ENCODE results near the gene SNW1. TPM values are rescaled to one million over a fixed set of nuclear protein-coding genes. Genes with fewer than 3 reads are reported as not detected.

Gene SNW1
- total and polyA plus RNA-seq, 2 of the 4 experiments (the other 2 are of a cell fraction) = 28.2 to 30.6 TPM

DNA sequence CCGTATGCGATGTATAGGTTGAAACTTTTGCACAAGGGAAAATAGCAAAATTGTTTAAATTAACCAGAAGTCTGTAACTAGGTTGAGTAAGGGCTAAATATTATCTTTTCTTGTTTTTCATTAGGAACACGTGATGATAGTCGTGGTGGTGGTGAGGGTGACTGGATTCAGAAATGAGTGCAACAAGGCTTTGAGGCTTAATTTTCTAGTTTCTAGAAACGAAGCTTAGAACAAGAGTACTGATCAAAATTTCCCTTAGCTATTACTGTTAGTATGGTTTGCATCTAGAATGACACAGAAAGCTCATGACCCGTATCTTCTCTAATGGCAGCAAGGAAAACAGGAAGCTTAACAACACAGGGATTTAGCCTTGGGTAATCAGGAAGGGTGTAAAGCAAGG, 46.0 kb downstream of the SNW1 start:
- no peak overlapping the region for H2AFZ ChIP-seq (replicated peaks; ENCODE audit: low read length, poor library complexity)
- DNase-seq = no peak
- TF ChIP-seq FOS (IDR thresholded peaks at IDR 0.05; ENCODE audit: low read depth, low read length) (no peak), MAZ (IDR thresholded peaks at IDR 0.05; ENCODE audit: borderline replicate concordance, low read depth, low read length) (no peak), RCOR1 (IDR thresholded peaks at IDR 0.05; ENCODE audit: insufficient replicate concordance, low read length) (no peak), RFX5 (IDR thresholded peaks at IDR 0.05; ENCODE audit: low read depth, low read length) (no peak)
- TF ChIP-seq, protein P1, sequence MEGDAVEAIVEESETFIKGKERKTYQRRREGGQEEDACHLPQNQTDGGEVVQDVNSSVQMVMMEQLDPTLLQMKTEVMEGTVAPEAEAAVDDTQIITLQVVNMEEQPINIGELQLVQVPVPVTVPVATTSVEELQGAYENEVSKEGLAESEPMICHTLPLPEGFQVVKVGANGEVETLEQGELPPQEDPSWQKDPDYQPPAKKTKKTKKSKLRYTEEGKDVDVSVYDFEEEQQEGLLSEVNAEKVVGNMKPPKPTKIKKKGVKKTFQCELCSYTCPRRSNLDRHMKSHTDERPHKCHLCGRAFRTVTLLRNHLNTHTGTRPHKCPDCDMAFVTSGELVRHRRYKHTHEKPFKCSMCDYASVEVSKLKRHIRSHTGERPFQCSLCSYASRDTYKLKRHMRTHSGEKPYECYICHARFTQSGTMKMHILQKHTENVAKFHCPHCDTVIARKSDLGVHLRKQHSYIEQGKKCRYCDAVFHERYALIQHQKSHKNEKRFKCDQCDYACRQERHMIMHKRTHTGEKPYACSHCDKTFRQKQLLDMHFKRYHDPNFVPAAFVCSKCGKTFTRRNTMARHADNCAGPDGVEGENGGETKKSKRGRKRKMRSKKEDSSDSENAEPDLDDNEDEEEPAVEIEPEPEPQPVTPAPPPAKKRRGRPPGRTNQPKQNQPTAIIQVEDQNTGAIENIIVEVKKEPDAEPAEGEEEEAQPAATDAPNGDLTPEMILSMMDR (conservative IDR thresholded peaks at IDR 0.05; ENCODE audit: low read depth, low read length) = no peak
- TF ChIP-seq, protein P2, sequence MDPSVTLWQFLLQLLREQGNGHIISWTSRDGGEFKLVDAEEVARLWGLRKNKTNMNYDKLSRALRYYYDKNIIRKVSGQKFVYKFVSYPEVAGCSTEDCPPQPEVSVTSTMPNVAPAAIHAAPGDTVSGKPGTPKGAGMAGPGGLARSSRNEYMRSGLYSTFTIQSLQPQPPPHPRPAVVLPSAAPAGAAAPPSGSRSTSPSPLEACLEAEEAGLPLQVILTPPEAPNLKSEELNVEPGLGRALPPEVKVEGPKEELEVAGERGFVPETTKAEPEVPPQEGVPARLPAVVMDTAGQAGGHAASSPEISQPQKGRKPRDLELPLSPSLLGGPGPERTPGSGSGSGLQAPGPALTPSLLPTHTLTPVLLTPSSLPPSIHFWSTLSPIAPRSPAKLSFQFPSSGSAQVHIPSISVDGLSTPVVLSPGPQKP (IDR thresholded peaks at IDR 0.05; ENCODE audit: borderline replicate concordance, low read depth, low read length) = no peak
- TF ChIP-seq, protein P3, sequence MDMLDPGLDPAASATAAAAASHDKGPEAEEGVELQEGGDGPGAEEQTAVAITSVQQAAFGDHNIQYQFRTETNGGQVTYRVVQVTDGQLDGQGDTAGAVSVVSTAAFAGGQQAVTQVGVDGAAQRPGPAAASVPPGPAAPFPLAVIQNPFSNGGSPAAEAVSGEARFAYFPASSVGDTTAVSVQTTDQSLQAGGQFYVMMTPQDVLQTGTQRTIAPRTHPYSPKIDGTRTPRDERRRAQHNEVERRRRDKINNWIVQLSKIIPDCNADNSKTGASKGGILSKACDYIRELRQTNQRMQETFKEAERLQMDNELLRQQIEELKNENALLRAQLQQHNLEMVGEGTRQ (IDR thresholded peaks at IDR 0.05; ENCODE audit: low read depth, low read length) = no peak
- H3K9ac ChIP-seq (ENCODE audit: low read depth, low read length) = no peak overlapping the region
- in situ Hi-C loops (cut with MboI; ENCODE audit: low sequenced_read_pairs) = loop anchor here (10.0 kb wide), 1 partner anchor 250 kb away; no protein-coding TSS in a partner anchor
- no peak overlapping the region for H4K5ac ChIP-seq (ENCODE audit: low read depth, low read length)
- H2BK120ac ChIP-seq (ENCODE audit: low read depth, low read length) = no peak overlapping the region
- H2AK5ac ChIP-seq (ENCODE audit: low read depth, low read length) = no peak overlapping the region
- no peak overlapping the region for H3K23ac ChIP-seq (ENCODE audit: low read depth, low read length)
- H3K36me3 ChIP-seq (ENCODE audit: control insufficient read depth, insufficient read depth, low read length) = peaks cover 45% of the 10 kb centered on the region
- no peak overlapping the region for H2BK15ac ChIP-seq (ENCODE audit: low read depth, low read length)
- no peaks in the 10 kb centered on the region for H3K9me3 ChIP-seq (ENCODE audit: control insufficient read depth, insufficient read depth, low read length)
- WGBS, 2 experiments (ENCODE audit: extremely low coverage in 2 of 2, insufficient read length in 1 of 2) = no CpG with 5 or more reads among the region's 6 CpGs
- BruUV-seq (replicated peaks) = no TSS peak
- no peak overlapping the region for H2BK5ac ChIP-seq (ENCODE audit: low read depth, low read length, poor library complexity, severe bottlenecking)
- H3K4me1 ChIP-seq (ENCODE audit: control insufficient read depth, insufficient read depth, low read length) = no peaks in the 10 kb centered on the region
- ChIA-PET POLR2A (ENCODE audit: unreplicated experiment) (no interaction called here), CTCF (no interaction called here)
- no peak overlapping the region for H3K18ac ChIP-seq (ENCODE audit: low read depth, low read length)
- H3K27me3 ChIP-seq (ENCODE audit: control insufficient read depth, insufficient read depth, low read length) = no peaks in the 10 kb centered on the region
- H3K14ac ChIP-seq (replicated peaks; ENCODE audit: low read depth, low read length) = no peak overlapping the region
- H3K4me3 ChIP-seq (ENCODE audit: insufficient read depth, low read depth, low read length) = no peak overlapping the region
- no peak overlapping the region for H3K4me2 ChIP-seq (ENCODE audit: low read depth, low read length)
- H3K4ac ChIP-seq (ENCODE audit: low read depth, low read length) = no peak overlapping the region
- H2BK20ac ChIP-seq (ENCODE audit: low read depth, low read length) = no peak overlapping the region
- no peak overlapping the region for H3K56ac ChIP-seq (ENCODE audit: extremely low read depth, insufficient read depth, low read length)
- dilution Hi-C loops (cut with HindIII; ENCODE audit: low sequenced_read_pairs, unreplicated experiment) = no loop called here
- no peak overlapping the region for H3K27ac ChIP-seq (ENCODE audit: insufficient read depth, low read length)
- H3K9me1 ChIP-seq (ENCODE audit: insufficient read depth, low read length) = 0 out of 2 replicates have a peak, but pooled peaks cover 2% of the 10 kb centered on the region
- H4K91ac ChIP-seq (ENCODE audit: insufficient read depth, low read depth, low read length) = no peak overlapping the region
- H2AK9ac ChIP-seq (replicated peaks; ENCODE audit: low read depth, low read length, poor library complexity) = no peak overlapping the region
- H4K8ac ChIP-seq (ENCODE audit: low read depth in 2 of 2, low read length in 2 of 2) = no peak overlapping the region
- peaks cover 17 to 19% of the 10 kb centered on the region in 2 experiments for H3K79me1 ChIP-seq (ENCODE audit: low read depth in 1 of 2, low read length in 2 of 2)
- intact Hi-C loops (cut with micrococcal nuclease) = no loop called here
- ATAC-seq (ENCODE audit: low read depth) = no peak
- H4K20me1 ChIP-seq (ENCODE audit: insufficient read depth, low read length) = peaks cover 3% of the 10 kb centered on the region; the same call in 1 of the 2 replicates
